Subcutaneous abdominal adipose tissue (tissue), 5 donors: Measurements from ENCODE around the gene FDX2.

Source experiments
- H3K27ac ChIP-seq: one replicate; pipeline ENCODE4 v1.7.0; 2013; ENCODE audit warnings: low read depth, mild to moderate bottlenecking, inconsistent platforms, low read length, moderate library complexity
- H3K27me3 ChIP-seq, 5 donors: one replicate each; pipeline ENCODE4 v1.7.0; 2013; ENCODE audit warnings: low read length in 5 of 5, inconsistent platforms in 1 of 5; ENCODE audit not compliant: control insufficient read depth in 5 of 5, insufficient read depth in 4 of 5
- H3K36me3 ChIP-seq, 5 donors: one replicate each; pipeline ENCODE4 v1.7.0; 2013; ENCODE audit warnings: low read length in 5 of 5; ENCODE audit not compliant: control insufficient read depth in 5 of 5, insufficient read depth in 5 of 5
- H3K4me1 ChIP-seq, 5 donors: one replicate each; pipeline ENCODE4 v1.7.0; 2013; ENCODE audit warnings: low read length in 5 of 5, mild to moderate bottlenecking in 3 of 5, moderate library complexity in 1 of 5; ENCODE audit not compliant: control insufficient read depth in 5 of 5, insufficient read depth in 5 of 5
- H3K4me3 ChIP-seq, 5 donors: one replicate each; pipeline ENCODE4 v1.7.0; 2013; ENCODE audit warnings: low read length in 5 of 5, low read depth in 1 of 5
- H3K9ac ChIP-seq, 5 donors: one replicate each; pipeline ENCODE4 v1.7.0; 2013; ENCODE audit warnings: low read length in 5 of 5, mild to moderate bottlenecking in 4 of 5, moderate library complexity in 3 of 5
- H3K9me3 ChIP-seq, 5 donors: one replicate each; pipeline ENCODE4 v1.7.0; 2013; ENCODE audit warnings: low read length in 5 of 5; ENCODE audit not compliant: control insufficient read depth in 5 of 5
- donor health status: healthy.
- donor health status: healthy.
- donor health status: healthy.
- donor health status: healthy.
- donor health status: healthy.

Gene FDX2

GRCh38 chr19:10315335-10316214, at the start of gene FDX2:
Gene FDX2 (minus strand): TSS chr19:10316015. CDS start chr19:10315996, 19 bp downstream.
- H3K4me1 ChIP-seq = peaks cover 2 to 12% (median 7%) of the 10 kb centered on the region in 5 donors
- H3K36me3 ChIP-seq = peaks cover 0 to 42% (median 28%) of the 10 kb centered on the region in 5 donors
- peak within 1 kb of the TSS; percentile 75 to 94 (median 91) for H3K4me3 ChIP-seq
- peak within 1 kb of the TSS; percentile 70 to 94 (median 78) for H3K9ac ChIP-seq
- peak within 1 kb of the TSS; percentile 62 for H3K27ac ChIP-seq
- no peaks in the 10 kb centered on the region for H3K27me3 ChIP-seq
- no peaks in the 10 kb centered on the region for H3K9me3 ChIP-seq

DNA sequence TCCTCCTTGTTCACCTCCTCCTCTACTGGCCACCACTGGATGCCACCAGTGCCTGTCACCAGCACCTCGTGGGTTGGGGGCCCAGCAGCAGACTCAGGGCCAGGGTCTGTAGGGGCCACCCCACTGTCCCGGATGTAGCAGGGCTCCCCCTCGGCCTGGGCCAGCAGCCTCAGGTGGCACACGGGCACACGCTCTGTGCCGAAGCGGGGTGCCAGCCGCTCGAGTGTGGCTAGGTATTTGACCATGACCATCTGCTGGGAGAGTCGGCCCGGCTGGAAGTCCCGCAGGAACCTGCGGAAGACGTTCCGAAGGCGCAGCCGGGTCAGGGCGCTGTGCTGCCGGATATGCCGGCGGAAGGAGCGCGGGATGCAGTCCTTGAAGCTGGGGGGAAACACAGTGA, 49.7 kb upstream of the FDX2 start:
- no peaks in the 10 kb centered on the region for H3K4me1 ChIP-seq
- H3K36me3 ChIP-seq = peaks cover 0 to 91% (median 76%) of the 10 kb centered on the region in 5 donors
- no peak overlapping the region for H3K9ac ChIP-seq
- no peaks in the 10 kb centered on the region for H3K27me3 ChIP-seq
- H3K9me3 ChIP-seq = no peaks in the 10 kb centered on the region
- H3K27ac ChIP-seq = no peak overlapping the region
- no peak overlapping the region for H3K4me3 ChIP-seq

DNA sequence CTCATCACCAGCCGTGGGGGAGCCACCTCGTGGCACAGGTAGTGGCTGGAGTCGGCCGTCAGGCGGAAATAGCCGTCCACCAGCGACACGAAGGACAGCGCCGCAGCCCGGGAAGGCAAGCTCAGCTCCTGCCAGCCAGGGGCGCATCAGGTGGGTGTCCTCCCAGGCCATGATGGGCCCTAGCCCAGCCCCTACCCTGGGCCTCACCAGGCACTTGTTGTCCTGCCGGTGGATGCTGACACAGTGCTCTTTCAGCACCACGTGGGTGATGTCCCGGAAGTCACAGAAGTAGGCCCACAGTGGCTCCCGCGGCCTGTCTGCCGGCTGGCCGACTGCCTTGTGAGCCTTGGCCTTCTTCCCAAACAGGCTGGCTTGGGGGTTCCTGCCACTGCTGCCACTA, 48.8 kb upstream of the FDX2 start:
- Histone ChIP-seq H3K9ac (no peak overlapping the region), H3K36me3 (peaks cover 0 to 93% (median 77%) of the 10 kb centered on the region in 5 donors), H3K9me3 (no peaks in the 10 kb centered on the region), H3K27me3 (no peaks in the 10 kb centered on the region), H3K4me3 (no peak overlapping the region), H3K4me1 (no peaks in the 10 kb centered on the region), H3K27ac (no peak overlapping the region)

GRCh38 chr19:10363789-10364281, 48.0 kb upstream of the FDX2 start:
- no peaks in the 10 kb centered on the region for H3K4me1 ChIP-seq
- H3K27ac ChIP-seq = no peak overlapping the region
- H3K9ac ChIP-seq = peak overlapping the region in 1 of 5 donors; percentile 30
- no peaks in the 10 kb centered on the region for H3K9me3 ChIP-seq
- peaks cover 0 to 93% (median 78%) of the 10 kb centered on the region in 5 donors for H3K36me3 ChIP-seq
- no peaks in the 10 kb centered on the region for H3K27me3 ChIP-seq
- no peak overlapping the region for H3K4me3 ChIP-seq

GRCh38 chr19:10362259-10362658, 46.4 kb upstream of the FDX2 start:
- no peaks in the 10 kb centered on the region for H3K9me3 ChIP-seq
- H3K36me3 ChIP-seq = peaks cover 0 to 95% (median 82%) of the 10 kb centered on the region in 5 donors
- H3K4me1 ChIP-seq = no peaks in the 10 kb centered on the region
- no peak overlapping the region for H3K27ac ChIP-seq
- no peak overlapping the region for H3K4me3 ChIP-seq
- H3K9ac ChIP-seq = no peak overlapping the region
- no peaks in the 10 kb centered on the region for H3K27me3 ChIP-seq

DNA sequence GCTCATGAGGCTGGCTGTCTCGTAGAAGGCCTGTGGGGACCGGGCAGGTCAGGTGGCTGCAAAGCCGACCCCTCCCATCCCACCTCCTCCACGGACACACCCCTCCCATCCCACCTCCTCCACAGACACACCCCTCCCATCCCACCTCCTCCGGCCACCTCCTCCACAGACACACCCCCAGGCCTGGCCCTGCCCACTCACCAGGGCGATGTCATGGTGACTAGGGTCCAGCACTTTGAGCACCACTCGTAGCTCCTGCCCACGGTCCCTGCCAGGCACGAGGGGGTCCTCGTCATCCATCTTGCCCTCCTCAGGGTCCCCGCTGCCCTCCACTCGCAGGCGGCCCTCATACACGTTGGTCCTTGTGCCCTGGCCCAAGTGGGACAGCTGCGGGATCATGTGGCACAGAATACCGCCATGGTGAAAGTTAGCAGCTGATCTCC, 45.8 kb upstream of the FDX2 start:
- Histone ChIP-seq H3K4me3 (no peak overlapping the region), H3K36me3 (peaks cover 0 to 95% (median 81%) of the 10 kb centered on the region in 5 donors), H3K9ac (no peak overlapping the region), H3K9me3 (no peaks in the 10 kb centered on the region), H3K27me3 (no peaks in the 10 kb centered on the region), H3K27ac (no peak overlapping the region), H3K4me1 (no peaks in the 10 kb centered on the region)

GRCh38 chr19:10356431-10356830, 40.6 kb upstream of the FDX2 start:
- H3K9me3 ChIP-seq = no peaks in the 10 kb centered on the region
- H3K27ac ChIP-seq = no peak overlapping the region
- no peaks in the 10 kb centered on the region for H3K27me3 ChIP-seq
- H3K36me3 ChIP-seq = peaks cover 0 to 84% (median 53%) of the 10 kb centered on the region in 5 donors
- H3K9ac ChIP-seq = no peak overlapping the region
- H3K4me1 ChIP-seq = peaks cover 0 to 16% (median 13%) of the 10 kb centered on the region in 5 donors
- no peak overlapping the region for H3K4me3 ChIP-seq

GRCh38 chr19:10353793-10354391, 38.1 kb upstream of the FDX2 start:
- H3K36me3 ChIP-seq = peaks cover 0 to 79% (median 49%) of the 10 kb centered on the region in 5 donors

DNA sequence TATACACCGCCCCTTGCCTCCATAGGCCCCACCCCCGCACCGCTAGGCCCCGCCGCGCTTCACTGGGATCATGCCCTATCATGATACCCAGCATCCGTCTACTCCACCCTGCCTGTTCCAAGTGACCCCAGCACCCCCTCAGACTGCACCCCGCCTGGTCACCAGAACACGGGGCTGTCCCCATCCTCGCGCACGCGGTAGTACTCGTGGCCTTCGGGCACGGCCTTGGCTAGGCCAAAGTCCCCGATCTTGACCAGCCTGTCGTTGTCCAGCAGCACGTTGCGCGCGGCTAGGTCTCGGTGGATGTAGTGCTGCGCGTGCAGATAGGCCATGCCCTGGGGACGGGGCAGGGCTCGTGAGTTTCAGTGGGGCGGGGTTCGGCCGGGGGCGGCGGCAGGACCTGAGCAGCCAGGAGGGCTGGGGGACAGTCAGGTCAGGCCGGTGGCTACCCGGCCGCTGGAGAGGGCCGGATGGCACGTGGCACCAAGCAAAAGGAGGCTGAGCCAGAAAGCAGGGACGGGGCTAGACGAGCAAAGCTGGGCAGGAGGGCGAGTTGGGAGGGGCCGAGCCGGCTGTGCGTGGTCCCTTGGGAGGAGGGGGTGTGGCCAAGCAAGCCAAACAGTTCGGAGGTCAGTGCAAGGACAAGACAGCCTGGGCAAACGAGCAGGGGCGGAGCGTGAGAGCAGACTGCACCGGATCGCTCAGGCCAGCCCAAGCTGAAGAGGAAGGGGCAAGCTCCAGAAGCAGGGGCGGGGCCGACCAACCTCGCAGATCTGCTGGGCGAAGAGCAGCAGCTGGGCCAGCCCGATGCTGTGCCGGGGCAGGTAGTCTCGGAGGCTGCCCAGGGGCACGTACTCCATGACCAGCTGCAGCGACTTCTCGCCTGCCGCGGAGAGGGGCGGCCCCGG, 37.2 kb upstream of the FDX2 start:
- peaks cover 0 to 71% (median 44%) of the 10 kb centered on the region in 5 donors for H3K36me3 ChIP-seq
- peaks cover 0 to 16% (median 13%) of the 10 kb centered on the region in 5 donors for H3K4me1 ChIP-seq
- H3K4me3 ChIP-seq = peak overlapping the region in 4 of 5 donors; percentile 35 to 52 (median 36)
- H3K9me3 ChIP-seq = no peaks in the 10 kb centered on the region
- H3K27me3 ChIP-seq = no peaks in the 10 kb centered on the region
- peak overlapping the region; percentile 35 for H3K27ac ChIP-seq
- peak overlapping the region in 1 of 5 donors; percentile 41 for H3K9ac ChIP-seq

More at GRCh38 chr19:10353793-10354391, 38.1 kb upstream of the FDX2 start:
- peaks cover 0 to 16% (median 13%) of the 10 kb centered on the region in 5 donors for H3K4me1 ChIP-seq
- no peaks in the 10 kb centered on the region for H3K9me3 ChIP-seq
- H3K4me3 ChIP-seq = peak overlapping the region in 2 of 5 donors; percentile 36 to 52
- no peak overlapping the region for H3K9ac ChIP-seq
- no peak overlapping the region for H3K27ac ChIP-seq
- no peaks in the 10 kb centered on the region for H3K27me3 ChIP-seq
